Immature natural killer cell (primary cell): Measurements from ENCODE around the gene GRIK2. TPM values are rescaled to one million over a fixed set of nuclear protein-coding genes. Genes with fewer than 3 reads are reported as not detected.

ENCODE experiments used
- DNase-seq, 3 donors: peaks; one replicate each; pipeline ENCODE4 v3.0.0; 2022; ENCODE audit warnings: mixed read lengths in 1 of 3
- H3K27ac Mint-ChIP-seq, 6 donors: one replicate each; pipeline ENCODE4 v1.8.0; 2020; ENCODE audit warnings: mixed read lengths in 6 of 6, mild to moderate bottlenecking in 5 of 6, inconsistent platforms in 4 of 6, moderate library complexity in 3 of 6
- H3K27me3 Mint-ChIP-seq, 3 donors: one replicate each; pipeline ENCODE4 v1.8.0; 2020 to 2021; ENCODE audit warnings: low read depth in 3 of 3, mild to moderate bottlenecking in 3 of 3, mixed read lengths in 3 of 3, moderate library complexity in 3 of 3, inconsistent platforms in 1 of 3
- H3K36me3 Mint-ChIP-seq, 3 donors: one replicate each; pipeline ENCODE4 v1.8.0; 2020; ENCODE audit warnings: mixed read lengths in 3 of 3, inconsistent platforms in 2 of 3, mild to moderate bottlenecking in 2 of 3
- H3K4me1 Mint-ChIP-seq, 2 donors: one replicate each; pipeline ENCODE4 v1.8.0; 2020; ENCODE audit warnings: inconsistent platforms in 2 of 2, mild to moderate bottlenecking in 2 of 2, mixed read lengths in 2 of 2, moderate library complexity in 1 of 2
- H3K4me3 Mint-ChIP-seq, 5 donors: one replicate each; pipeline ENCODE4 v1.8.0; 2020; ENCODE audit warnings: mild to moderate bottlenecking in 5 of 5, mixed read lengths in 5 of 5, inconsistent platforms in 3 of 5, moderate library complexity in 3 of 5
- H3K9me3 Mint-ChIP-seq, 6 donors: one replicate each; pipeline ENCODE4 v1.8.0; 2020; ENCODE audit warnings: mild to moderate bottlenecking in 6 of 6, mixed read lengths in 6 of 6, inconsistent platforms in 4 of 6, moderate library complexity in 3 of 6
- polyA plus RNA-seq, 3 donors: library from polyadenylated mRNA; unstranded; fragments of 300-500 nt; fragmentation: Illumina TruSeq; gene quantifications; one replicate each; pipeline ENCODE4 v1.2.3, GENCODE V29; 2021

Gene GRIK2
- polyA plus RNA-seq, 3 donors from 2014 or later, result not detected

- peaks cover 11 to 49% (median 30%) of the 10 kb centered on the region in 6 donors for H3K9me3 Mint-ChIP-seq
- DNase-seq, result no peak
- no peak overlapping the region for H3K27ac Mint-ChIP-seq
- no peaks in the 10 kb centered on the region for H3K27me3 Mint-ChIP-seq
- H3K36me3 Mint-ChIP-seq, result no peaks in the 10 kb centered on the region
- no peaks in the 10 kb centered on the region for H3K4me1 Mint-ChIP-seq
- H3K4me3 Mint-ChIP-seq, result no peak overlapping the region
Observed at GRCh38 chr6:101663100-101663499, 269.6 kb downstream of the GRIK2 start.

GRCh38 chr6:101666256-101666655, 272.7 kb downstream of the GRIK2 start:
- no peak overlapping the region for H3K4me3 Mint-ChIP-seq
- no peaks in the 10 kb centered on the region for H3K36me3 Mint-ChIP-seq
- H3K4me1 Mint-ChIP-seq, result no peaks in the 10 kb centered on the region

GRCh38 chr6:101668496-101669030, 275.1 kb downstream of the GRIK2 start:
- H3K36me3 Mint-ChIP-seq, result no peaks in the 10 kb centered on the region

More at GRCh38 chr6:101666256-101666655, 272.7 kb downstream of the GRIK2 start:
- H3K27ac Mint-ChIP-seq, result no peak overlapping the region
- DNase-seq, result no peak
- H3K27me3 Mint-ChIP-seq, result no peaks in the 10 kb centered on the region
- H3K9me3 Mint-ChIP-seq, result peaks cover 7 to 43% (median 28%) of the 10 kb centered on the region in 6 donors

GRCh38 chr6:101676187-101676586, 282.7 kb downstream of the GRIK2 start:
- no peaks in the 10 kb centered on the region for H3K27me3 Mint-ChIP-seq
- no peak overlapping the region for H3K27ac Mint-ChIP-seq
- H3K4me1 Mint-ChIP-seq, result no peaks in the 10 kb centered on the region
- H3K4me3 Mint-ChIP-seq, result no peak overlapping the region
- DNase-seq, result no peak
- no peaks in the 10 kb centered on the region for H3K36me3 Mint-ChIP-seq
- H3K9me3 Mint-ChIP-seq, result peaks cover 5 to 27% (median 13%) of the 10 kb centered on the region in 6 donors

More at GRCh38 chr6:101668496-101669030, 275.1 kb downstream of the GRIK2 start:
- Mint-ChIP-seq H3K4me1 (no peaks in the 10 kb centered on the region), H3K27me3 (no peaks in the 10 kb centered on the region), H3K27ac (no peak overlapping the region), H3K9me3 (peaks cover 5 to 41% (median 26%) of the 10 kb centered on the region in 6 donors), H3K4me3 (no peak overlapping the region)
- DNase-seq, result no peak

GRCh38 chr6:101682937-101683336, 289.4 kb downstream of the GRIK2 start:
- Mint-ChIP-seq H3K27me3 (no peaks in the 10 kb centered on the region), H3K27ac (no peak overlapping the region), H3K9me3 (peaks cover 5 to 36% (median 18%) of the 10 kb centered on the region in 6 donors), H3K36me3 (no peaks in the 10 kb centered on the region), H3K4me3 (no peak overlapping the region), H3K4me1 (no peaks in the 10 kb centered on the region)
- DNase-seq, result no peak

- DNase-seq, result no peak
- no peak overlapping the region for H3K27ac Mint-ChIP-seq
- H3K4me1 Mint-ChIP-seq, result no peaks in the 10 kb centered on the region
- no peaks in the 10 kb centered on the region for H3K36me3 Mint-ChIP-seq
- H3K27me3 Mint-ChIP-seq, result no peaks in the 10 kb centered on the region
- H3K4me3 Mint-ChIP-seq, result no peak overlapping the region
- H3K9me3 Mint-ChIP-seq, result peaks cover 5 to 38% (median 18%) of the 10 kb centered on the region in 6 donors
Observed at GRCh38 chr6:101683884-101684283, 290.4 kb downstream of the GRIK2 start.

GRCh38 chr6:101686653-101687052, 293.1 kb downstream of the GRIK2 start:
- Mint-ChIP-seq H3K36me3 (no peaks in the 10 kb centered on the region), H3K27ac (no peak overlapping the region), H3K9me3 (peaks cover 3 to 32% (median 19%) of the 10 kb centered on the region in 6 donors), H3K4me3 (no peak overlapping the region), H3K27me3 (peaks cover 0 to 1% (median 0%) of the 10 kb centered on the region in 3 donors), H3K4me1 (no peaks in the 10 kb centered on the region)
- no peak for DNase-seq

- peaks cover 3 to 35% (median 18%) of the 10 kb centered on the region in 6 donors for H3K9me3 Mint-ChIP-seq
- no peak overlapping the region for H3K4me3 Mint-ChIP-seq
- H3K4me1 Mint-ChIP-seq, result no peaks in the 10 kb centered on the region
- H3K27me3 Mint-ChIP-seq, result peaks cover 0 to 1% (median 0%) of the 10 kb centered on the region in 3 donors
- DNase-seq, result no peak
- no peak overlapping the region for H3K27ac Mint-ChIP-seq
- H3K36me3 Mint-ChIP-seq, result no peaks in the 10 kb centered on the region
Observed at GRCh38 chr6:101689156-101689555, 295.6 kb downstream of the GRIK2 start.

GRCh38 chr6:101689695-101690094, 296.2 kb downstream of the GRIK2 start:
- H3K4me3 Mint-ChIP-seq, result no peak overlapping the region
- no peak for DNase-seq
- H3K27ac Mint-ChIP-seq, result no peak overlapping the region
- peaks cover 0 to 1% (median 0%) of the 10 kb centered on the region in 3 donors for H3K27me3 Mint-ChIP-seq
- no peaks in the 10 kb centered on the region for H3K36me3 Mint-ChIP-seq
- H3K9me3 Mint-ChIP-seq, result peaks cover 3 to 35% (median 17%) of the 10 kb centered on the region in 6 donors
- no peaks in the 10 kb centered on the region for H3K4me1 Mint-ChIP-seq

GRCh38 chr6:101700655-101701054, 307.1 kb downstream of the GRIK2 start:
- Mint-ChIP-seq H3K4me3 (no peak overlapping the region), H3K4me1 (no peaks in the 10 kb centered on the region), H3K27me3 (peaks cover 0 to 2% (median 0%) of the 10 kb centered on the region in 3 donors), H3K9me3 (peaks cover 0 to 24% (median 12%) of the 10 kb centered on the region in 6 donors), H3K36me3 (no peaks in the 10 kb centered on the region), H3K27ac (no peak overlapping the region)
- no peak for DNase-seq

- Mint-ChIP-seq H3K27ac (no peak overlapping the region), H3K4me3 (no peak overlapping the region), H3K4me1 (no peaks in the 10 kb centered on the region), H3K36me3 (no peaks in the 10 kb centered on the region), H3K27me3 (peaks cover 0 to 2% (median 0%) of the 10 kb centered on the region in 3 donors), H3K9me3 (peaks cover 2 to 21% (median 5%) of the 10 kb centered on the region in 6 donors)
- no peak for DNase-seq
Observed at GRCh38 chr6:101703311-101703710, 309.8 kb downstream of the GRIK2 start.

- peaks cover 0 to 2% (median 0%) of the 10 kb centered on the region in 3 donors for H3K27me3 Mint-ChIP-seq
Observed at GRCh38 chr6:101705866-101706265, 312.4 kb downstream of the GRIK2 start.

GRCh38 chr6:101706576-101706975, 313.1 kb downstream of the GRIK2 start:
- H3K4me3 Mint-ChIP-seq, result no peak overlapping the region
- peaks cover 3 to 21% (median 7%) of the 10 kb centered on the region in 6 donors for H3K9me3 Mint-ChIP-seq
- peaks cover 0 to 2% (median 0%) of the 10 kb centered on the region in 3 donors for H3K27me3 Mint-ChIP-seq
- no peaks in the 10 kb centered on the region for H3K4me1 Mint-ChIP-seq
- H3K27ac Mint-ChIP-seq, result no peak overlapping the region
- H3K36me3 Mint-ChIP-seq, result no peaks in the 10 kb centered on the region
- DNase-seq, result no peak

More at GRCh38 chr6:101705866-101706265, 312.4 kb downstream of the GRIK2 start:
- H3K4me3 Mint-ChIP-seq, result no peak overlapping the region
- no peaks in the 10 kb centered on the region for H3K36me3 Mint-ChIP-seq
- H3K4me1 Mint-ChIP-seq, result no peaks in the 10 kb centered on the region
- DNase-seq, result no peak
- peaks cover 3 to 21% (median 7%) of the 10 kb centered on the region in 6 donors for H3K9me3 Mint-ChIP-seq
- no peak overlapping the region for H3K27ac Mint-ChIP-seq

- peaks cover 0 to 20% (median 4%) of the 10 kb centered on the region in 6 donors for H3K9me3 Mint-ChIP-seq
- H3K27me3 Mint-ChIP-seq, result peaks cover 0 to 2% (median 0%) of the 10 kb centered on the region in 3 donors
- DNase-seq, result no peak
- no peaks in the 10 kb centered on the region for H3K4me1 Mint-ChIP-seq
- H3K4me3 Mint-ChIP-seq, result no peak overlapping the region
- H3K27ac Mint-ChIP-seq, result no peak overlapping the region
- no peaks in the 10 kb centered on the region for H3K36me3 Mint-ChIP-seq
Observed at GRCh38 chr6:101711518-101711917, 318.0 kb downstream of the GRIK2 start.

- no peak for DNase-seq
- Mint-ChIP-seq H3K36me3 (no peaks in the 10 kb centered on the region), H3K27ac (no peak overlapping the region), H3K27me3 (no peaks in the 10 kb centered on the region), H3K9me3 (peaks cover 0 to 10% (median 5%) of the 10 kb centered on the region in 6 donors), H3K4me1 (no peaks in the 10 kb centered on the region), H3K4me3 (no peak overlapping the region)
Observed at GRCh38 chr6:101716387-101716786, 322.9 kb downstream of the GRIK2 start.
